ENCODE results near the gene CASQ2. TPM values are rescaled to one million over a fixed set of nuclear protein-coding genes. Genes with fewer than 3 reads are reported as not detected.
A peak's percentile ranks its signal among the peaks of the same experiment; 100 is the strongest.
"Not testable (repeated sequence)": the region's sequence is repeated elsewhere in the genome, so short reads cannot be mapped to it uniquely, and the experiment has no call there.

CASQ2 gene
- total and polyA plus RNA-seq, 2 donors: 75.2 to 111 TPM

GRCh38 chr1:115794976-115795639, 26.6 kb upstream of the CASQ2 start:
- Histone ChIP-seq H3K27ac (ENCODE audit: low read depth) (no peak overlapping the region), H3K4me3 (ENCODE audit: low read depth, low read length) (no peak overlapping the region), H3K4me1 (ENCODE audit: insufficient read depth) (no peaks in the 10 kb centered on the region), H3K36me3 (ENCODE audit: insufficient read depth) (no peaks in the 10 kb centered on the region)
- no peak for DNase-seq (ENCODE audit: extremely low spot score)
- 47% methylated on average over 4 of the region's 4 CpGs for WGBS

- H3K4me1 ChIP-seq (ENCODE audit: insufficient read depth): no peaks in the 10 kb centered on the region
- no peak overlapping the region for H3K27ac ChIP-seq (ENCODE audit: low read depth)
- 26% methylated on average over 9 of the region's 9 CpGs for WGBS
Observed at GRCh38 chr1:115793162-115793561, 24.6 kb upstream of the CASQ2 start.

GRCh38 chr1:115791816-115792215, 23.3 kb upstream of the CASQ2 start:
- 85% methylated on average over 3 of the region's 3 CpGs for whole genome bisulfite sequencing

More at GRCh38 chr1:115793162-115793561, 24.6 kb upstream of the CASQ2 start:
- H3K36me3 ChIP-seq (ENCODE audit: insufficient read depth): no peaks in the 10 kb centered on the region
- H3K4me3 ChIP-seq (ENCODE audit: low read depth, low read length): no peak overlapping the region
- no peak for DNase-seq (ENCODE audit: extremely low spot score)

DNA sequence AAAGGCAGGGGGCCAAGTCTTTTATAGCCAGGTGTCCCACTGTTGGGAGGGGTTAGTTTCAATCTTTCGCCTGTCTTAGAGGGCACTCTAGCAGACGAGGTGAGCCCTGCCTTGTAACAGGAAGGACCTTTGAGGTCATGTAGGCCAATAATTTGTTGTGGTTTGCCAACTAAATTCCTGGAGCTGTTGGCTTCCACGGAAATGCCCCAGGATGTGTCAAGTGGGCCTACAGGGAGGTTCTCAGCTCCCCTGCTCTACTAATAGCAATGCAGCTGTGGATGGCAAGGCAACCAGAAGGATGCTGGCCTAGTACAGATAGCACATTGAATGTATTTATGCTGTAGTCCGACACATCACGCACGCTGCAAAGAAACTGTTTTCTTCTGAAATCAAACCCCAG, 22.3 kb upstream of the CASQ2 start:
- Histone ChIP-seq H3K4me1 (ENCODE audit: insufficient read depth) (no peaks in the 10 kb centered on the region), H3K4me3 (ENCODE audit: low read depth, low read length) (no peak overlapping the region), H3K27ac (ENCODE audit: low read depth) (no peak overlapping the region), H3K36me3 (ENCODE audit: insufficient read depth) (no peaks in the 10 kb centered on the region)
- 75% methylated on average over 6 of the region's 6 CpGs for WGBS
- no peak for DNase-seq (ENCODE audit: extremely low spot score)

More at GRCh38 chr1:115791816-115792215, 23.3 kb upstream of the CASQ2 start:
- no peak overlapping the region for H3K27ac ChIP-seq (ENCODE audit: low read depth)
- H3K36me3 ChIP-seq (ENCODE audit: insufficient read depth): no peaks in the 10 kb centered on the region
- no peak overlapping the region for H3K4me3 ChIP-seq (ENCODE audit: low read depth, low read length)
- no peaks in the 10 kb centered on the region for H3K4me1 ChIP-seq (ENCODE audit: insufficient read depth)
- DNase-seq (ENCODE audit: extremely low spot score): no peak

GRCh38 chr1:115790356-115790755, 21.8 kb upstream of the CASQ2 start:
- no peaks in the 10 kb centered on the region for H3K36me3 ChIP-seq (ENCODE audit: insufficient read depth)
- 21% methylated on average over 3 of the region's 3 CpGs for WGBS
- H3K27ac ChIP-seq (ENCODE audit: low read depth): no peak overlapping the region
- no peak overlapping the region for H3K4me3 ChIP-seq (ENCODE audit: low read depth, low read length)
- no peak for DNase-seq (ENCODE audit: extremely low spot score)
- no peaks in the 10 kb centered on the region for H3K4me1 ChIP-seq (ENCODE audit: insufficient read depth)

DNA sequence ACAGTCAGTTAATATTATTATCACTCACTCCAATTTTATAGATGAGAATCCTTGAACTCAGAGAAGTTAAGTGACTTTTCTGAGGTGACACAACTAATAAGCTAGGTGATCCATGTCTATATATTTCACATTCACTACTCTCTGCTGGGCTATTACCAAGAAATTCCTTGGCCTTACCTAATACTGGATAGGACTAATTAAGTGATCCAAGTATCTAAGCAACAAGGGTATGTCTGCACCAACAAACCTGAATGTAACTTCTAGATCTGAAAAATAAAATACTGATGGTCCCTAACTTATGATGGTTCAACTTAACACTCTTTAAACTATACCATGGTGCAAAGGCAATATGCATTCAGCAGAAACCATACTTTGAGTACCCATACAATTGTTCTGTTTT, 14.8 kb upstream of the CASQ2 start:
- Histone ChIP-seq H3K36me3 (ENCODE audit: insufficient read depth) (no peaks in the 10 kb centered on the region), H3K27ac (ENCODE audit: low read depth) (no peak overlapping the region), H3K4me3 (ENCODE audit: low read depth, low read length) (no peak overlapping the region), H3K4me1 (ENCODE audit: insufficient read depth) (no peaks in the 10 kb centered on the region)
- no peak for DNase-seq (ENCODE audit: extremely low spot score)

- no peak overlapping the region for H3K27ac ChIP-seq (ENCODE audit: low read depth)
- no peaks in the 10 kb centered on the region for H3K4me1 ChIP-seq (ENCODE audit: insufficient read depth)
- WGBS: 48% methylated on average over 1 of the region's 1 CpG
- H3K4me3 ChIP-seq (ENCODE audit: low read depth, low read length): no peak overlapping the region
- H3K36me3 ChIP-seq (ENCODE audit: insufficient read depth): no peaks in the 10 kb centered on the region
- peak; percentile 36 for DNase-seq (ENCODE audit: extremely low spot score)
Observed at GRCh38 chr1:115782571-115783281, 14.2 kb upstream of the CASQ2 start.

DNA sequence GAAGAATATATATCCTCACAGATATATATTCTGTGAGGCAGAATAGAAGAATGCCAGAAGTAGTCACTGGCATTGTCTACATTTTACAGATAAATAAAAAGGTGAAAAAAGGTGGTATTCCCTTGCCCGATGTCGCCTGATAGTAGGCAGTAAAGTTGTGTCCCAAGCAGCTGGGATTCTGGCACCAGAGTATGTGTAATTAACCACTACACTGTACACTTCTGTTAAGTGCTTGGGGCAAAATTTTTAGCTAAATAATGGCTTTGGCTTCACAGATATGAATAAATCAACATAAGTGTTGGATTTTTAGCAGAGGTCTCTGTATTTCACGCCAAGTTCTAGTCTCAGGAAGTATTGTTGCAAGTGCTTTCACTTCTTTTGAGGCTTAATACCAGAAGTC, 13.3 kb upstream of the CASQ2 start:
- H3K4me1 ChIP-seq (ENCODE audit: insufficient read depth): no peaks in the 10 kb centered on the region
- H3K36me3 ChIP-seq (ENCODE audit: insufficient read depth): no peaks in the 10 kb centered on the region
- DNase-seq (ENCODE audit: extremely low spot score): no peak
- H3K4me3 ChIP-seq (ENCODE audit: low read depth, low read length): no peak overlapping the region
- WGBS: 93% methylated on average over 3 of the region's 3 CpGs
- H3K27ac ChIP-seq (ENCODE audit: low read depth): no peak overlapping the region

GRCh38 chr1:115781343-115781742, 12.8 kb upstream of the CASQ2 start:
- H3K36me3 ChIP-seq (ENCODE audit: insufficient read depth): no peaks in the 10 kb centered on the region
- no peaks in the 10 kb centered on the region for H3K4me1 ChIP-seq (ENCODE audit: insufficient read depth)
- 86% methylated on average over 1 of the region's 1 CpG for WGBS
- H3K27ac ChIP-seq (ENCODE audit: low read depth): no peak overlapping the region
- no peak for DNase-seq (ENCODE audit: extremely low spot score)
- H3K4me3 ChIP-seq (ENCODE audit: low read depth, low read length): no peak overlapping the region

DNA sequence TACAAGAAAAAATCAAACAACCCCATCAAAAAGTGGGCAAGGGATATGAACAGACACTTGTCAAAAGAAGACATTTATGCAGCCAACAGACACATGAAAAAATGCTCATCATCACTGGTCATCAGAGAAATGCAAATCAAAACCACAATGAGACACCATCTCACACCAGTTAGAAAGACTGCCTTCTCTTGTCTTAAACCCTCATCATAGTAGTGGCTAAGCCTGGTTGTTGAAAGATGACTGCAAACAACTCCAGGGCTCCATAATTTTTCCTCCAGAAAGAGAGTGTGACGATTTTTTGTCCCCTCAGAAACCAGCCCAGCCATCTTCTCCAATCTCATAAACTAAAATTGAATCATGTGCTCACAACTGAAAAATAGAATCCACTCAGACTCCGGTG, 12.1 kb upstream of the CASQ2 start:
- H3K4me1 ChIP-seq (ENCODE audit: insufficient read depth); DNase-seq (ENCODE audit: extremely low spot score); H3K4me3 ChIP-seq (ENCODE audit: low read depth, low read length); H3K27ac ChIP-seq (ENCODE audit: low read depth); H3K36me3 ChIP-seq (ENCODE audit: insufficient read depth): not testable (repeated sequence)
- 73% methylated on average over 2 of the region's 2 CpGs for WGBS

GRCh38 chr1:115779075-115779474, 10.6 kb upstream of the CASQ2 start:
- DNase-seq (ENCODE audit: extremely low spot score); H3K4me1 ChIP-seq (ENCODE audit: insufficient read depth); H3K27ac ChIP-seq (ENCODE audit: low read depth); H3K4me3 ChIP-seq (ENCODE audit: low read depth, low read length); H3K36me3 ChIP-seq (ENCODE audit: insufficient read depth): not testable (repeated sequence)
- WGBS: 100% methylated on average over 1 of the region's 1 CpG

GRCh38 chr1:115771847-115772457, 3.4 kb upstream of the CASQ2 start:
- 28% methylated on average over 10 of the region's 10 CpGs for WGBS
- no peaks in the 10 kb centered on the region for H3K4me1 ChIP-seq (ENCODE audit: insufficient read depth)
- H3K4me3 ChIP-seq (ENCODE audit: low read depth, low read length): no peak overlapping the region
- H3K36me3 ChIP-seq (ENCODE audit: insufficient read depth): no peaks in the 10 kb centered on the region
- H3K27ac ChIP-seq (ENCODE audit: low read depth): no peak overlapping the region
- DNase-seq (ENCODE audit: extremely low spot score): peak; percentile 81

DNA sequence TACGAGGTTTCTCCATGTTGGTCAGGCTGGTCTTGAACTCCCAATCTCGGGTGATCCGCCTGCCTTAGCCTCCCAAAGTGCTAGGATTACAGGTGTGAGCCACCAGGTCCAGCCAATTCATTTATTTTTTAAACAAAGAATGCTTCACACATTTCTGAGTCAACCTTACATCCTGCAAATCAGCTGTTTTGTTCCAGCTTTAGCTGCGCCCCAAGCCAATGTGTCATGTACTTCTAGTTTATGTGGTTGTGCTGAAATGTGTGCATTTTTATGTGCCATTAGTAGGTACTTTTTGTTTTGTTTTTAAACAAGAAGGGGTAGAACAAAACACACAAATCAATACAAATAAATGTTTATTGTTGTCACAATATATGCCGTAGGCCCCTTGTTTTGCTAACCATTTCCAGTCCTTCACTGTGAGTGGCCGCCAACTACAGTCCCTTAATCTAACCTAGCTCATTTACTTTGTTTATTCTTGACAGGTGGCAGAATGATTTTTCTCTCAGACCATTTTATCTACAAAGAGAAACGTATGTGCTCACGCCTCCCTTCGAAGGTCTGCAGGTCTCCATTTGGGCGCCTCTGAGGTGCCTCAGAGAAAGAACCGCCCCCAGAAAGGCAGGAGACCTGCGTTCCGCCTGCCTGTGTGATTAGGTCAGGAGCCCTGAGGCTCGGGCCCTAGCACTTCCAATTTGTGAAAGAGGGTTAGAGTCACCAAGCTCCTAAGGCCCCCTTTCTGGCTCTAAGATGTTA, 2.8 kb upstream of the CASQ2 start:
- Histone ChIP-seq H3K36me3 (ENCODE audit: insufficient read depth) (no peaks in the 10 kb centered on the region), H3K27ac (ENCODE audit: low read depth) (peak overlapping the region; percentile 63), H3K4me1 (ENCODE audit: insufficient read depth) (no peaks in the 10 kb centered on the region), H3K4me3 (ENCODE audit: low read depth, low read length) (no peak overlapping the region)
- no peak for DNase-seq (ENCODE audit: extremely low spot score)
- 58% methylated on average over 14 of the region's 14 CpGs for WGBS
